HPDE6-E6E7 (cell line): ENCODE measurements around the gene CYP4X1.
"Not testable (repeated sequence)": the region's sequence is repeated elsewhere in the genome, so short reads cannot be mapped to it uniquely, and the experiment has no call there.

Source experiments
- DNase-seq: peaks from one replicate; pipeline ENCODE4 v3.0.0; 2011; ENCODE audit warnings: missing footprints; ENCODE audit errors: extremely low spot score

The CYP4X1 gene

DNA sequence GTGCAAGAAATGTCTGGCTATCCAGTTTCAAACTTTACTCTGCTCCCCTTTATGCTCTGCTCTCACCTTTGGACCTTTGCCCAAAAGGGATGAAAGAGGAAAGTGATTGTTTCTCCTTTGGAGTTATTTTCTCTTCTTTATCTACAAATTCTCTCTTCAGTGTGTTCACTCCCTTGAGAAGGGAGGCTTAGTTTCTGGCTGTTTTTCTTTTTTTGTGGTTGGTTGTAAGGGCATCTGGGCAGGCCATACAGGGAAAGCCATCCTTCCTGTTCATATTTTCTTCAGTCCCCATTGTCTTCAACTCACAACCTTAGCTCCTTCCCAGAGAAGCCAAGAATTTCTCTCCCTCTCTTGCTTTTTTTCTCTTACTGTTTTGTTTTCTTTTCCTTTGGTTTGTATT lies 46.0 kb downstream of the CYP4X1 start:
- not testable (repeated sequence) for DNase-seq

DNA sequence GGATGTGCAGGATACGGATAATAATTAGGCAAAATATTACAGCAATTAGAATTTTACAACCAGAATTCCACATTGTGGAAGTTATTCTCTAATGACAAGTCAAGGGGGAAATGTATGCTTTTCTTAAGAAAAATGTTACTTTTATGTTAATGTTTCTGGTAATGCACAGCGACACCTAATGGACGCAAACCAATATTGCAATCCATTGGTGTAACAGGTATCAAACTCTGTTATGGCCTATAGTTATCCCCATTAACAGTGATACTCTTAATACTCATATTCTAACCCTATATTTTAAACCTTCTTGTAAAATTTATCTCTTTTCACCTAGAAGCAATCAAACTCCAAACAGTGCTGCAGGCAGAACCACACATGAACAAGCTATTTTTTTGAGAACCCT lies 65.9 kb downstream of the CYP4X1 start:
- not testable (repeated sequence) for DNase-seq

GRCh38 chr1:47091476-47091875 lies 68.0 kb downstream of the CYP4X1 start:
- not testable (repeated sequence) for DNase-seq
